ENCODE data around the gene SLC25A18.
"Not testable (repeated sequence)": the region's sequence is repeated elsewhere in the genome, so short reads cannot be mapped to it uniquely, and the experiment has no call there.

The SLC25A18 gene, protein sequence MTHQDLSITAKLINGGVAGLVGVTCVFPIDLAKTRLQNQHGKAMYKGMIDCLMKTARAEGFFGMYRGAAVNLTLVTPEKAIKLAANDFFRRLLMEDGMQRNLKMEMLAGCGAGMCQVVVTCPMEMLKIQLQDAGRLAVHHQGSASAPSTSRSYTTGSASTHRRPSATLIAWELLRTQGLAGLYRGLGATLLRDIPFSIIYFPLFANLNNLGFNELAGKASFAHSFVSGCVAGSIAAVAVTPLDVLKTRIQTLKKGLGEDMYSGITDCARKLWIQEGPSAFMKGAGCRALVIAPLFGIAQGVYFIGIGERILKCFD

DNA sequence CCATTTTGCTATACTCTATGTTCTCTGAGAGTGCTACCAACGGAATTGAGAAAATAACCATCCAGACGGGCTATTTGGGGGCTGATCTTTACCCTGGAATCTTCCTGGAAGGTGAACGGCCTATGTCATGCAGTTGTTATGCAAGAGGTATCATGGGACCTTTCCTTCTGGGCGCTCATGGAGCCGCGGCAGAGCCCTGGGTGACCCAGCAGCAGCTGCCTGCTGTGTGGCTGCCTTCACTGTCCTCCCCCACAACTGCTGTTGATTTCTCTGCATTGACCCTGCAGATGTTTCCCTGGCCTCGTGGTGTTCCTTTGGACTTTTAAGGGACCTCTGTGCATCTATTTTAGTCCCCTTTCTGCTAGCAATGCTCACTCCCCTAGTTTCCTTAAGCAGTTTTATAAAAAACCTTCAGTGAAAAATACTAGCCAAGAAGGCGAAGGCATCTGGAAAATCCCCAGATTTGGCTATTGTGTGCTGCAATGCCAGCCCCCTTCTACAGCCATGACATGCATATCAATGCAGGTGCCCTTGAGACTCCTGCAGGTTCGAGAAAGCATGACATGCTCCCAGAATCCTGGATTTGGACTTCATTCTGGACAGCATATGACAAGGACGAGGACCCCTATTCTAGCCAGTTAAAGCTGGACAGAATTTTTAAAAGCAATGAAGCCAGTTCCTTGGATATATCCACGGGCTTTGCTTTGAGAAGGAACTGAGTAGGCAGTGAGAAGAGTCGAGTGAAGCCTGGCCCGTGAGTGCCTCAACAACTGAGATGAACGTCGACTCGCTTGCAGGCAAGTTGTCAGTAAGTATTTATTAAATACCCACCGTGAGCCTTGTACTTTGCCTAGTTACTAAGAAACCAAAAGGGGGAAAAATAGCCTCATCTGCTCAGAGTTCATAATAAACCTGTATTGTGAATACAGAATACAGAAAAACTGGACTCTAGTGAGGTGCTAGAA is at the start of gene SLC25A18:
TSS of gene SLC25A18 (plus strand) at position 593 of the 965 bp plus-strand sequence. CDS start 16,447 bp downstream, outside the sequence.
- no peak for FAIRE-seq

DNA sequence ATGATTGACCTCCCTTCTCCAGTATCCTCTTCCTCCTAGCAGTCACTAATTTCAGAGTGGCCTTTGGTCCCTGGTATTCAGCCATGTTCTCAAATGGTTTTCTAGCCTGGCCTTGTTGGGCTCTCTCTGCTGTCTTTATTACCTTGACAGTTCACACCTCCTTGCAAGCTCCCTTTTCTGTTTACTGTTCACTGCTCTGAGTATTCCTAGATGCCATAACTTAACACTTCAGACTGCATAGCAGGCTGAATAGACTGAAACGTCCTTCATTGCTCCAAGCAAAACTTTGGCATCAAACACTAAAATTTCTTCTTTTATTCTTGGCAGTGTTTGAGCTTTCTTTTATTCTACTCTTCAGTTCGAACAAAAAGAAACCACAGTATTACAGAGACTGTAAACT is 49.7 kb upstream of the SLC25A18 start:
- FAIRE-seq: no peak

DNA sequence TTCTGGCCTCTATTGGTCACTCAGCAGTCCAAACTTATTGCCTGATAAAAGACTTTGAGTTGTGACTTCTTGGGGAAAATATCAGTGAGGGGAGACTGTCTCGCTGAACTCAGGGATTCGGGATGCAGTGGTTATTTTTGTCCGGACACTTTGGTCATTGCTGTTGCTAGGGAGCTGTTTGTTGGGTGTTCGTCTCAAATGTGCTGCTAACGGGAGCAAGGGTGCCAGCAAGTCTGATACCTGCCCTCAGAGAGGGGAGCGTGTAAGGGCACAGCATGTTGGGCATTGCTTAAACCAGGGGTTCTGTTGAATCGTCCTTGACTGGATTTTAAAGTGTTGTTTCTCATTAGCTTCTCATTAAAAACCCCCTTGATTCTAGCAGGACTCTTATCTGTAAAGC is 49.2 kb upstream of the SLC25A18 start:
- FAIRE-seq: no peak

DNA sequence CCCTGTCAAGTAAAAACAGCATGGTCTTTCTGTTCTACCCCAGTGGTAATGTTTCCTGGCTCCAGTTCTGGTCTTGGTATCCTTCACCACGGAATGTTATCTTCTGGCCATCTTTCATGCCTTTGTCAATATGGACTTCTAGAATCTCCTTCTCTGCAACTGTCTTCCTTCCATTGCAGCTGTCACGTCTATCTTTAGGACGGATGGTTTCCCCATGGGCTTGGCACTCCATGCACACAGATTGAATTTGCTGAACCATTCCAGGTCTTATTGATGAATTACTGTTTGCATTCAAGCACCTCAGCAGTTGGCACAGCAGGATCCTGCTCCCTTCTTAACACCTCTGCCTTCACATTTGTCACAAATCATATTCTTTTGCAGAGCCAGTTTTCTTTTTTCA is 44.9 kb upstream of the SLC25A18 start:
- no peak for FAIRE-seq

DNA sequence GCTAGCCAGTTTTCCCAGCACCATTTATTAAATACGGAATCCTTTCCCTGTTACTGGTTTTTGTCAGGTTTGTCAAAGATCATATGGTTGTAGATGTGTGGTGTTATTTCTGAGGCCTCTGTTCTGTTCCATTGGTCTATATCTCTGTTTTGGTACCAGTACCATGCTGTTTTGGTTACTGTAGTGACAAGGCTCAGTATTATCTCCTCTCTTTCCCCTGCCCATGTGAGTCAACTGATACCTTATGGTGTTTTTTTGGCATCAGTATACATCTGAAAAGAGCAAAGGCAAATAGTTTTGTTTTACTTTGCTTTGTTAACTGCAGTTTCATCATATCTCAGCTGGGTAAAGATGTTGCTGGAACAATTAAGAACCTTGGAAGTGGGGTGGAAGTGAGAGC is 41.3 kb upstream of the SLC25A18 start:
- FAIRE-seq: not testable (repeated sequence)

DNA sequence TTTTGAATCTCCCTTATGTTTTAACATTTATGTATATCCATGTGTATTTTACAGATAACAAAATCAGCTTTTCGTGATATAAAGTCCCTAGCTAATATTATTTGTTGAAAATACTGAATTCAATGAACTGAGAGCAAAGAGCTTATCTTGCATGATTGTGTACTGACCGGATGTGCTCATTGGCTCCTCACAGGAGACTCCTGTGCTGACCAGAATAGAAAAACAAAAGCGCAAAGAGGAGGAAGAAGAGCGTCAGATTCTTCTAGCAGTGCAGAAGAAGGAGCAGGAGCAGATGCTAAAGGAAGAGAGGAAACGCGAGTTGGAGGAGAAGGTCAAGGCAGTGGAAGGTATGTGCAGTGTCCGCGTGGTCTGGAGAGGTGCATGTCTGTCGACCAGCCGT is 39.4 kb upstream of the SLC25A18 start:
- no peak for FAIRE-seq

DNA sequence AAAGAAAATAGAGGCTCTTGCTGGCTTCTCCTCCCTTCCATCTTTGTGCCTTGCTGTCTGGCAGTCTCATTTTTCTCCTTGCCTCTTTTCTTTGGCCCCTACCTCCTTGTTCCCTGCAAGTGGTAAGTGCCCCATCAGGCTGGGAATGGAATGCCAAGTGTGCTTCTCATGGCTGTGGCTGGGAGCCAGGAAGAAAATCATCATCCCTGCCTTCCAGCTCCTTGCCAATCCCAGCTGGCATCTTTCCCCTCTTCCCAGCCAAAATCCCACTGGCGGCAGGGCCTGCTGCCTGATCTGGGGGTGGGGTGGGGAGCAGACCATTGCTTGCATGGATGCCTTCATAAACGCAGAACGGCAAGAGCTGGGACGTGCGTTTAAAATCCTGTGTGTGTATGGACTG is 27.0 kb upstream of the SLC25A18 start:
- FAIRE-seq: no peak

DNA sequence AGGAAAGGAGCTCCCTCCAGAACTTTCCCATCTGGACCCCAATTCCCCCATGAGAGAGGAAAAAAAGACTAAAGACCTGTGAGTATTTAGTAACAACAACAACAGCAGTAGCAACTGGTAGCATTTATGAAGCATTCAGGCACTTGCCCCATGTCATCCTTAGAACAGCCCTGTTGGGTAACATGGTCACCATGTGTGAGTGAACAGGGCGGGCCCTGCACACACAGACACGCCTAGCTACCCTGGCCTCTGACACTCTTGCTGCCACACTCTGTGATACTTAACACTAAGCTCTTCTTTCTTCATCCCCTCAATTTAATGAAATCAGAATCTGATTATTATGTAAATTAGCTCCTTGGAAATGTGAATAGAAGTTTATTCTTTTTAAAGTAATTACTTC is 26.1 kb upstream of the SLC25A18 start:
- FAIRE-seq: no peak

DNA sequence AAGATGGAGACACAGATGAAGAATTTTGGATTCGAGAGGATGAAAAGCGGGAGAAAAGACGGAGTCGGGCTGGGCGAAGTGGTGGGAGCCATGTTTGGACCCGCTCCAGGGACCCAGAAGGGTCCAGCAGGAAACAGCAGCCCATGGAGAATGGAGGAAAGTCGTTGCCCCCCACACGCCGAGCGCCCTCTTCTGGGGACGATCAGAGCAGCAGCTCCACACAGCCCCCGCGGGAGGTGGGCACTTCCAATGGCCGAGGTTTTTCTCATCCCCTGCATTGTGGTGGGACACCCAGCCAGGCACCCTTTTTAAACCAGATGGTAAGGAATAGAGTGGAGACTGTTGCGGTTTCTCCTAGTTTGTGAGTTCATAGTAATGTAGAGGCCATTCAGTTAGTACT is 22.8 kb upstream of the SLC25A18 start:
- FAIRE-seq: no peak

DNA sequence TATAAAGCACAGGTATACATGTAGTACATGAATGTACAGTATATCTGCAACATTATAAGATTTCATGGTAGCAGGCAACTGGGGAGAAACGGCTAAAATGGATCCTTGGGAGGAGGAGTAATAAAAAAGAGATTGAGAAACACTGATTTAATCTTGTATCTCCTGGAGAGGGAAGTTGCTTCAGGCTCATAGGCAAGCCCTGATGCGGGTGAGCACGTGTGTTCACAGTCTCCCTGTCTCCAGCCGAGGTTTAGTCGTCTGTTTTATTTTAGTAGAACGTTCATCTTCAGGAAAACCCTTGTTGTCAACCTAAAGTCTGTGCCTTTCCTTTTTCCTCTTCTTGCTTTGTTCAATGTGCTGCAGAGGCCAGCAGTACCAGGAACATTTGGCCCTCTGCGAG is 21.8 kb upstream of the SLC25A18 start:
- no peak for FAIRE-seq

DNA sequence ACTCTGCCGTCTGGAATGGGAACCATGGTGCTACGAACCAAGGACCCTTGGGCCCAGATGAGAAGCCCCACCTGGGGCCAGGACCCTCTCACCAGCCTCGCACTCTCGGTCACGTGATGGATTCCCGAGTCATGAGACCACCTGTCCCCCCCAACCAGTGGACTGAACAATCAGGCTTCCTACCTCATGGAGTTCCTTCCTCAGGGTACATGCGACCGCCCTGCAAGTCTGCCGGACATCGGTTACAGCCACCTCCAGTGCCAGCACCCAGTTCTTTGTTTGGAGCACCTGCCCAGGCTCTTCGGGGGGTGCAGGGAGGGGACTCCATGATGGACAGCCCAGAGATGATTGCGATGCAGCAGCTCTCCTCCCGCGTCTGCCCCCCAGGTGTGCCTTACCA is 20.8 kb upstream of the SLC25A18 start:
- FAIRE-seq: no peak

DNA sequence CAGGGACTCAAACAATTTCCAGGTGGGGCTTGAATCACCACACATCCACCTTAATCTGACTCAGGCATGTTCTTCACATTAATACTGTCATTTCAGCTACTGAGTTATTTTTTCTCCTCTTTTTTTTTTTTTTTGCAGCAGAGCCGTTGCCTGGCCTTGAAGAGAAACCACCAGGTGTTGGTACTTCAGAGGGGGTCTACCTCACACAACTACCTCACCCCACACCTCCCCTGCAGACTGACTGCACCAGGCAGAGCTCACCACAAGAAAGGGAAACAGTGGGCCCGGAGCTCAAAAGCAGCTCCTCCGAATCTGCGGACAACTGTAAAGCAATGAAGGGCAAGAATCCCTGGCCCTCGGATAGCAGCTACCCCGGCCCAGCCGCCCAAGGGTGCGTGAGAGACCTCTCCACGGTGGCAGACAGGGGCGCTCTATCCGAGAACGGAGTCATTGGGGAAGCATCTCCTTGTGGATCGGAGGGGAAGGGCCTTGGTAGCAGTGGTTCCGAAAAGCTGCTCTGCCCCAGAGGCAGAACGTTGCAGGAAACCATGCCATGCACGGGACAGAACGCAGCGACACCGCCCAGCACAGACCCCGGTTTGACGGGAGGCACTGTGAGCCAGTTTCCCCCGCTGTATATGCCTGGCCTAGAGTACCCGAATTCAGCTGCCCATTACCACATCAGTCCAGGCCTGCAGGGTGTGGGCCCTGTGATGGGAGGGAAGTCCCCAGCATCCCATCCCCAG is 15.1 kb upstream of the SLC25A18 start:
- no peak for FAIRE-seq

DNA sequence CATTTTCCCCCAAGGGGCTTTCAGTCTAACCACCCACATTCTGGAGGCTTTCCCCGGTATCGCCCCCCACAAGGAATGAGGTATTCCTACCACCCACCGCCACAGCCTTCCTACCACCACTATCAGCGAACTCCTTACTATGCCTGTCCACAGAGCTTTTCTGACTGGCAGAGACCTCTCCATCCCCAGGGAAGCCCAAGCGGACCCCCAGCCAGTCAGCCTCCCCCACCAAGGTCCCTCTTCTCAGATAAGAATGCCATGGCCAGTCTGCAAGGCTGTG is 14.6 kb upstream of the SLC25A18 start:
- FAIRE-seq: no peak

DNA sequence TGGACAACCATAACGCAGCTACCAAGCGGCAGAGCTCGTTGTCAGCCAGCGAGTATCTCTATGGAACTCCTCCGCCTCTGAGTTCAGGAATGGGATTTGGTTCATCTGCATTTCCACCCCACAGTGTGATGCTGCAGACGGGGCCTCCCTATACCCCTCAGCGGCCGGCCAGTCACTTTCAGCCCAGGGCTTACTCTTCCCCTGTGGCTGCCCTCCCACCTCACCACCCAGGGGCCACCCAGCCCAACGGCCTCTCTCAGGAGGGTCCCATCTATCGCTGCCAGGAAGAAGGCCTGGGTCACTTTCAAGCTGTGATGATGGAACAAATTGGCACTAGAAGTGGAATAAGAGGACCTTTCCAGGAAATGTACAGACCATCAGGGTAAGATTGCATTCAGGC is 14.1 kb upstream of the SLC25A18 start:
- no peak for FAIRE-seq

DNA sequence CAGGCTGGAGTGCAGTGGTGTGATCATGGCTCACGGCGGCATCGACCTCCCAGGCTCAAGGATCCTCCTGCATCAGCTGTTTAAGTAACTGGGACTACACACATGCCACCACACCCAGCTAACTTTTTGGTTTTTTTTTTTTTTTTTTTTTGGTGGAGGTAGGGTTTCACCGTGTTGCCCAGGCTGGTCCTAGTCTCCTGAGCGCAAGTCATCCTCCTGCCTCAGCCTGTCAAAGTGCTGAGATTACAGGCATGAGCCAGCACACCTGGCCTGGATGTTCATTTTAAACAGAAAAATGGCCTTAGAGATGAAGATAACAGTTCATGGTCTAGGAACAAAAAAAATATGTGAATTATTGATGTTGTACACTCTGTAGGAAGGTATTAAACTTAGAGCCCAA is 13.6 kb upstream of the SLC25A18 start:
- no peak for FAIRE-seq

DNA sequence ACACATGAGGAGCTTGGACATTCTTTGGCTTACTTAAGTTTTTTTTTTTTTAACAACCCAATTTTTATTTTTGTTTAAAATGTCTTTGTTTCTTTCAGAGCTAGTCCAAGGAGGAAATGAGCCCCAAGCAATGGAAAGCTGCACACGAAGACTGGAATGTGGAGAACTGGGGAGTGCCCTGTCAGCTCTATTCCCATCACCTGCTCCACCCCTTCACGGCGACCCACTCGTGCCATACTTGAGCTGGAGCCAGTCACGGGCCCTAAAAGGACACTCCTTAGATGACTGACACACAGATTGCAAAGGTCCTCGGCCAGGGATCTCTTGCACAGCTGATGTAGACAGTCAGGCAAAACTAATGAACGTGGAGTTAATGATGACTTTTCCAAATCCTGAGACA is 10.6 kb upstream of the SLC25A18 start:
- FAIRE-seq: no peak

DNA sequence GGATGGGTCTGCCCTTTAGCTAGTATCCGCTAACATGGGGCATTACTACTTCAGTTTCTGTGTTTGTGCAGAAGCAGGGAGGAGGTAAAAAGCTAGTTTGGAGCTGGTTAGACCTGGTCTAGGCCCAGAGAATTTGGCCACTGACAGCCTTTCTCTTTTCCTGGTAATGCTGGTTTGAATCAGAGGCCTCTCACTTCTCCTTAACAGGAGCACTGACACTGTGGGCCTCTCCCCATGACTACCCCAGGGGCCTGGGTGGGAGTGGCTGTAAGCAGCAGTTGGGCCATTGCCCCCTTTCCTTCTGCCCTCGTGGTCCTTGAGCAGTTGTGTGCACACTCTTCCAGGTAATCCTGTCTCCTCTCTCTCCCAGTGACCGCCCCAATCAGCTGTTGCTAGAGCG is 8.5 kb upstream of the SLC25A18 start:
- no peak for FAIRE-seq

DNA sequence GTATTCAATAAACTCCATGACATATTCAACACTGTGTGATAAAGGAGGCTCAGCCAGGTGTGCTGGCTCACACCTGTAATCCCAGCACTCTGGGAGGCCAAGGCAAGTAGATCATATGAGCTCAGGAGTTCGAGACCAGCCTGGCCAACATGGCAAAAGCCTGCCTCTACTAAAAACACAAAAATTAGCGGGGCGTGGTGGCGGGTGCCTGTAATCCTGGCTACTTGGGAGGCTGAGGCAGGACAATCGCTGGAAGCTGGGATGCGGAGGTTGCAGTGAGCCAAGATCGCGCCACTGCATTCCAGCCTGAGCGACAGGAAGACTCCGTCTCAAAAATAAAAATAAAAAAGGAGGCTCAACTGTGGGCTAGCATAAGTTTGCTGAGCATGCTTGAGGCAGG is 4.1 kb upstream of the SLC25A18 start:
- no peak for FAIRE-seq

DNA sequence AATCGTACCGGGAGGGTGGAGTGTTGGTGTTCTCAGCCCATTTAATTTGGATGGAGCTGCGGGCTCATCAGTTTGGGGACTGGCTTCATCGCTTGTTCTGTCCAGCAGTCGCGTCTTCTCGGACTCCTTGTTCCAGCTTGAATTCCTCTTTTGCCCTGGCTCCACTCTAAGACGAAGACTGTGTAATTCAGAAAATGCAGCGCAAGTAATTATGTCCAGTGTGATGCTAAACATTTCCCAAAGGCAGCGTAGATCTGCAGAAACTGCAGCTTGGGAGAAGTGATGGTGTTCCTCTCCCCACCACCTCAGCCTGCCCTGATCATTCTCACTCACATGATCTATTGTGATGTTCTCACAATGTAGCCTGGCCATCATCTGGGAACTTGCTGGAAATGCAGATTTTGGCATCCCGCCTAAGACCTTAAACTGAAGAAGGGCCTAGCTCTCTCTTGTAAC is 666 bp downstream of the SLC25A18 start:
- FAIRE-seq: no peak

DNA sequence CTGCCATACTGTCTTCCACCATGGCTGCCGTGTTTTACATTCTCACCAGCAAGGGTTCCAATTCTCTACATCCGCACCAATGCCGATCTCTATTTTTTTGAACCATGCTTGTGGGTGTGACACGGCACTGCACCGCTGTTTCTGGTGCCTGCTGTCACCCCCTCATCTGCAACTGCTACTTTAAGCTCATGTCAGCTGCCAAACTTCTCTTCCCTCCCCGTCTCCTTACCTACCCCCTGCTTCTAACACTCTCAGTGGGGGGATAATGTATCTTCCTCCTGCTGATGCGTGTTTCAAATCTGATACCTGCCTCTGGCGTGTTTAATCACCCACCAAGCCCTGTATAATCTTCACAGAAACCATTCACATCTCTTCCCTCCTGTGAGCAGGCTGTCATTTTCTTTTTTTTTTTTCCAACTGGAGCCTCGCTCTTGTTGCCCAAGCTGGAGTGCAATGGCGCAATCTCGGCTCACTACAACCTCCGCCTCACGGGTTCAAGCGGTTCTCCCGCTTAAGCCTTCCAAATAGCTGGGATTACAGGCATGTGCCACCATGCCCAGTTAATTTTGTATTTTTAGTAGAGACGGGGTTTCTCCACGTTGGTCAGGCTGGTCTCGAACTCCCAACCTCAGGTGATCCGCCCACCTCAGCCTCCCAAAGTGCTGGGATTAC is 2.9 kb downstream of the SLC25A18 start:
- not testable (repeated sequence) for FAIRE-seq

DNA sequence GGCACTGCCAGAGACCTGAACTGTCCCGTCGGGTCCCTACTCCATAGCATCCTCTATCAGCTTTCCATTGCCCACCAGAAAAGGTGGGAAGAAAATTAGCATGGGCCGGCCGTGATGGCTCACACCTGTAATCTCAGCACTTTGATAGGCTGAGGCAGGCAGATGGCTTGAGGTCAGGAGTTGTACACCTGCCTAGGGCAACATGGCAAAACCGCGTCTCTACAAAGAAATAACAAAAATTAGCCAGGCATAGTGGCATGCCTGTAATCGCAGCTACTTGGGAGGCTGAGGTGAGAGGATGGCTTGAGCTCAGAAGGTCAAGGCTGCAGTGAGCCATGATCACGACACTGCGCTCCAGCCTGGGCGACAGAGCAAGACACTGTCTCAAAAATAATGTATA is 3.5 kb downstream of the SLC25A18 start:
- FAIRE-seq: no peak

DNA sequence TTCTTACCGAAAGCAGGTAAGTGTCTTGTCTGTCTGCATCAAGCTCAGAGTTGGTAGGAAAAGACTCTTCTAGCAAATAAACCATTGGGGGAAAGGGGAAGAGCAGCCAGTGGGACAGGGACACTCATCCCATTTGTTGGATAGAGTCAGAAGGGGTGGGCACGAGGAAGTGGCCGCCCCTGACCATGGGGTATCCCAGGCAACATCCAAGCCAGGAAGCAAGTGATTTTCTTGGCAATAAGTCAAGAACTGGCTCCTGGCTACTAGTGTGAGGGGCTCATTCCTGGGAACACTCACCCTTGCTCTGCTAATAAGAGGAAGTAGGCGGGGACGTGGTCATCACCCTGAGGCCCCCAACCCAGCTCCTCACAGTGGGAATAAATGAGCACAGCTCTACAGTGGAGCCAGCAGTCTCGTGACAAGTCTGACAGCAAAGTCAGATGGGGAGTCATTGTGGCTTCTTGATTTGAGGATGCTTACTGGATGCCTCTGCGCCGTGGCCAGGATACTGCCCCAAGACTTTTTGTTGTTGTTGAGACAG is 6.7 kb downstream of the SLC25A18 start:
- FAIRE-seq: no peak
